ENCODE measurements around the gene SLCO2A1.

DNA sequence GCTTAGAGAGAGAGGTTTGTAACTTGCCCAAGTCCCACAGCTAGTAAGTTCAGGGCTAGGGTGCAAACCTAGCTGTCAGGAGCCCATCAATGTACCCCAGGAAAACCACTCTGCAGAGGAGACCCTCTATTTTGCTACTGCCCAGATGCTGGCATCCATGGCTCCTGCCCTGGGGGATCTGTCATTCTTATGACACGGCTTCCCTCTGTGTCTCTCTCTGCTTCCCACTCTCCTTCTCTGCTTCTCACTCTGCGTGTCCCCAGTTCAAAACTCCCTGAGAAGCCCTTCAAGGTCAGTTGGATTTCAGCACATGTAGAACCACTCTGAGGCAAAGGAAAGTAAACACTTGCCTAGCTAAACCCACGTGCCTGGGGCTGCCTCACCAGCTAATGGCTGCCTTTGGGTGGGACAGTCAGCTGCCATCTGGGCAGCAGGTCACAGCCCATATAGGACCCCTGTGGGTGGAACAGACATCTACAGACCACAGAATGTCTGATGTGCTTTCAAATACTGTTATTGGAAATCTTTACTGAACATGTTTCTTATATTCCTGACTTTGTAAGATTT, 29.4 kb upstream of the SLCO2A1 start:
- TF ChIP-seq CTCF (IDR thresholded peaks at IDR 0.05) (no peak), POLR2A (IDR thresholded peaks at IDR 0.05) (no peak)
